ENCODE measurements around the gene BARX1. TPM values are rescaled to one million over a fixed set of nuclear protein-coding genes. Genes with fewer than 3 reads are reported as not detected.

The BARX1 gene
- total and polyA plus RNA-seq, 10 of the 15 experiments (the other 5 are each of a cell fraction or from before 2014, with no cell fraction given), result not detected

GRCh38 chr9:93950619-93951601, 4.2 kb downstream of the BARX1 start:
- BruUV-seq (replicated peaks), result no TSS peak
- WGBS (ENCODE audit: insufficient coverage, insufficient replicate concordance, low lambda C conversion rate, missing lambda C conversion rate), result 29% methylated on average over 47 of the region's 47 CpGs
- intact Hi-C loops (cut with micrococcal nuclease; ENCODE audit: unreplicated experiment) (no loop called here), in situ Hi-C loops (cut with MboI) (no loop called here)
- Histone ChIP-seq H4K20me1 (ENCODE audit: control insufficient read depth, insufficient read depth) (no peaks in the 10 kb centered on the region), H3K9me3 (replicated peaks; ENCODE audit: control insufficient read depth, insufficient read depth, low read length) (no peaks in the 10 kb centered on the region; the same call in 2 of the 3 replicates), H3K79me2 (ENCODE audit: control insufficient read depth, insufficient read depth, low read length) (no peaks in the 10 kb centered on the region), H3K27ac (ENCODE audit: control insufficient read depth, insufficient read depth) (no peak overlapping the region), H3K36me3 (ENCODE audit: control insufficient read depth in 2 of 2, insufficient read depth in 2 of 2, low read length in 1 of 2) (no peaks in the 10 kb centered on the region), H2AFZ (ENCODE audit: control insufficient read depth, low read depth, low read length) (no peak overlapping the region), H3K27me3 (replicated peaks in 1 of 2; ENCODE audit: control insufficient read depth in 2 of 2, insufficient read depth in 2 of 2, low read length in 1 of 2) (peaks cover 23 to 32% of the 10 kb centered on the region in 2 experiments), H3K4me3 (no peak overlapping the region), H3K4me1 (ENCODE audit: control insufficient read depth, insufficient read depth, low read length) (no peaks in the 10 kb centered on the region), H3K9ac (ENCODE audit: control insufficient read depth, insufficient read depth, low read length) (no peak overlapping the region), H3K4me2 (ENCODE audit: control insufficient read depth, insufficient read depth) (peak overlapping the region; percentile 55; the same call in 1 of the 2 replicates)
- no peak for FAIRE-seq
- RAD21 ChIA-PET (ENCODE audit: unreplicated experiment), result no interaction called here
- CTCF ChIA-PET, result no interaction called here
- TF ChIP-seq PAX5 (IDR thresholded peaks at IDR 0.05; ENCODE audit: borderline replicate concordance, low read depth, low read length) (no peak), CBX3 (IDR thresholded peaks at IDR 0.05; ENCODE audit: borderline replicate concordance, low read depth) (no peak), POLR2A (IDR thresholded peaks at IDR 0.05; ENCODE audit: low read depth, low read length) (no peak), KDM1A (IDR thresholded peaks at IDR 0.05; ENCODE audit: borderline replicate concordance) (no peak), ZSCAN29 (IDR thresholded peaks at IDR 0.05) (no peak), EZH2 (IDR thresholded peaks at IDR 0.05; ENCODE audit: borderline replicate concordance, control insufficient read depth, low read depth, low read length) (no peak), CTCF (IDR thresholded peaks at IDR 0.05 in 2 of 3, conservative IDR thresholded peaks at IDR 0.05 in 1 of 3; ENCODE audit: control insufficient read depth in 2 of 3, extremely low read depth in 1 of 3, insufficient read depth in 1 of 3, low read depth in 3 of 3, low read length in 3 of 3) (no peak), IKZF2 (IDR thresholded peaks at IDR 0.05) (no peak)
- POLR2A ChIA-PET, result no interaction called here
- DNase-seq (ENCODE audit: low read depth, low spot score), result no peak
- SMC1A ChIA-PET (ENCODE audit: uncharacterized antibody, unreplicated experiment), result no interaction called here
- ATAC-seq, result no peak
